HepG2 (cell line): ENCODE results near the gene PNPLA1. TPM values are rescaled to one million over a fixed set of nuclear protein-coding genes. Genes with fewer than 3 reads are reported as not detected.

Experiments
- ATAC-seq: fragments of 200-7000 bp; cut with Tn5 transposase; 3 replicates; pipeline ENCODE4 v1.9.1; 2020; ENCODE audit warnings: mild to moderate bottlenecking, moderate library complexity
- BruUV-seq: library from RNA; stranded (reverse); fragments of 400-500 nt; replicated peaks from 2 replicates; lab custom pipeline; 2021; lab: Mats Ljungman, UMichigan
- CTCF ChIA-PET: fragments of 300-600 bp; formaldehyde crosslinking; extraction: SDS; loops from one replicate; lab custom pipeline; 2021; ENCODE audit warnings: low total read pairs, inconsistent platforms, low intra/inter-chr PET ratio; lab: Yijun Ruan, JAX
- POLR2A ChIA-PET: fragments of 350-600 bp; sonication (Branson Sonifier 250); formaldehyde crosslinking; loops from one replicate; lab custom pipeline; 2020; ENCODE audit warnings: antibody characterized with exemption, inconsistent platforms; lab: Yijun Ruan, JAX
- DNase-seq: peaks from one replicate; pipeline ENCODE4 v3.0.0-alpha.2; 2015; ENCODE audit warnings: low spot score
- FAIRE-seq: peaks from 3 replicates; lab custom pipeline; 2011; peaks lifted over from hg19 to GRCh38; lab: Jason Lieb, UNC
- H2AFZ ChIP-seq: one replicate; pipeline ENCODE4 v1.6.1; 2011; ENCODE audit warnings: low read length, inconsistent platforms
- H3K27ac ChIP-seq: fragments of 300-600 bp; 3 replicates; pipeline ENCODE4 v1.8.0; 2011; ENCODE audit warnings: mixed run types, mild to moderate bottlenecking, mixed read lengths, low read length, inconsistent platforms; ENCODE audit not compliant: insufficient read depth; ENCODE audit errors: extremely low read length
- H3K27me3 ChIP-seq, 2 experiments: fragments of 200-600 bp in 1 of 2; 2 replicates in 1 of 2; 3 replicates in 1 of 2; pipeline versions ENCODE4 v1.6.0 to v1.8.0; 2011; ENCODE audit warnings: low read length in 2 of 2, mild to moderate bottlenecking in 2 of 2, moderate library complexity in 2 of 2, inconsistent platforms in 1 of 2; ENCODE audit not compliant: insufficient read depth in 2 of 2, control insufficient read depth in 1 of 2
- H3K36me3 ChIP-seq, 2 experiments: fragments of 200-600 bp in 1 of 2; replicated peaks in 1 of 2; 2 replicates in 1 of 2; 3 replicates in 1 of 2; pipeline versions ENCODE4 v1.5.1 to v1.8.0; 2011; ENCODE audit warnings: low read length in 2 of 2, inconsistent platforms in 1 of 2; ENCODE audit not compliant: insufficient read depth in 2 of 2, control insufficient read depth in 1 of 2
- H3K4me1 ChIP-seq: 2 replicates; pipeline ENCODE4 v1.5.1; 2012; ENCODE audit warnings: low read length, inconsistent platforms; ENCODE audit not compliant: insufficient read depth
- H3K4me2 ChIP-seq: 2 replicates; pipeline ENCODE4 v1.6.0; 2011; ENCODE audit warnings: low read depth, low read length, inconsistent platforms
- H3K4me3 ChIP-seq, 3 experiments: fragments of 200-600 bp in 1 of 3; sonication (generic), shearing (Covaris generic) in 1 of 3; replicated peaks in 1 of 3; 2 replicates each; pipeline ENCODE4 v1.5.1; 2011 to 2016; ENCODE audit warnings: low read length in 3 of 3, inconsistent platforms in 2 of 3, low read depth in 2 of 3, mild to moderate bottlenecking in 2 of 3, control low read depth in 1 of 3, mixed read lengths in 1 of 3; ENCODE audit not compliant: insufficient read depth in 1 of 3
- H3K79me2 ChIP-seq: one replicate; pipeline ENCODE4 v1.6.1; 2011; ENCODE audit warnings: low read length, inconsistent platforms; ENCODE audit not compliant: insufficient read depth
- H3K9ac ChIP-seq: 2 replicates; pipeline ENCODE4 v1.6.0; 2011; ENCODE audit warnings: mild to moderate bottlenecking, low read depth, low read length, inconsistent platforms; ENCODE audit not compliant: insufficient read depth
- H3K9me3 ChIP-seq: 2 replicates; pipeline ENCODE4 v1.5.1; 2012; ENCODE audit warnings: mild to moderate bottlenecking, low read length
- H4K20me1 ChIP-seq: 2 replicates; pipeline ENCODE4 v1.6.0; 2011; ENCODE audit warnings: inconsistent platforms, mild to moderate bottlenecking, low read length, moderate library complexity; ENCODE audit not compliant: insufficient read depth
- ARNT2 ChIP-seq: sonication (generic); formaldehyde crosslinking; IDR thresholded peaks from 2 replicates; pipeline ENCODE4 v1.8.0; 2022; ENCODE audit warnings: mild to moderate bottlenecking, low read depth, missing genetic modification reagents, moderate library complexity
- CEBPB ChIP-seq: IDR thresholded peaks from 2 replicates; pipeline ENCODE4 v1.6.1; 2011; ENCODE audit warnings: low read depth, low read length, improper control_type of control experiment, borderline replicate concordance
- CEBPG ChIP-seq: IDR thresholded peaks from 2 replicates; pipeline ENCODE4 v1.6.1; 2016
- CTCF ChIP-seq: sonication (generic); formaldehyde crosslinking; IDR thresholded peaks from 2 replicates; pipeline ENCODE4 v1.5.0; 2020; ENCODE audit warnings: mild to moderate bottlenecking, missing genetic modification reagents, moderate library complexity
- HMGXB4 ChIP-seq, 2 experiments: sonication (generic) in 1 of 2; formaldehyde crosslinking in 1 of 2; IDR thresholded peaks; 2 replicates each; pipeline versions ENCODE4 v1.4.0 to v1.6.1; 2018 to 2020; ENCODE audit warnings: missing genetic modification reagents in 2 of 2, borderline replicate concordance in 1 of 2, low read depth in 1 of 2, mild to moderate bottlenecking in 1 of 2, missing biosample characterization in 1 of 2
- MAX ChIP-seq: IDR thresholded peaks from 2 replicates; pipeline ENCODE4 v1.6.1; 2012; ENCODE audit warnings: inconsistent platforms
- PAF1 ChIP-seq: IDR thresholded peaks from 2 replicates; pipeline ENCODE4 v1.6.1; 2016; ENCODE audit warnings: missing genetic modification reagents, missing compliant biosample characterization
- XRCC5 ChIP-seq: fragments of 200-400 bp; formaldehyde crosslinking; optimal IDR thresholded peaks from 2 replicates; pipeline ENCODE3; 2017; ENCODE audit warnings: mild to moderate bottlenecking, low read length
- ZMYM3 ChIP-seq: sonication (generic); formaldehyde crosslinking; IDR thresholded peaks from 2 replicates; pipeline ENCODE4 v1.5.1; 2020; ENCODE audit warnings: mild to moderate bottlenecking, missing genetic modification reagents
- ZNF776 ChIP-seq: sonication (generic); formaldehyde crosslinking; IDR thresholded peaks from 2 replicates; pipeline ENCODE4 v1.4.0; 2020; ENCODE audit warnings: mild to moderate bottlenecking, missing genetic modification reagents
- WGBS: methylation state at CpG from one replicate; pipeline ENCODE4 v1.1.6; 2017; ENCODE audit warnings: low lambda C conversion rate; 5-methylcytosine and 5-hydroxymethylcytosine counted together
- in situ Hi-C: cut with HindIII; loops from 2 replicates; pipeline ENCODE4 v1.10.0; 2017; ENCODE audit warnings: low pct_unique_long_range_greater_than_20kb; ENCODE audit not compliant: extremely low pct_ligation_motif_present
- intact Hi-C: fragments of 100-400 bp; cut with micrococcal nuclease; formaldehyde crosslinking; loops from one replicate; pipeline ENCODE4 v1.10.0; 2022; ENCODE audit not compliant: unreplicated experiment
- polyA plus RNA-seq, 8 experiments: library from polyadenylated mRNA; depleted of rRNA in 3 of 8; stranded (reverse) in 7 of 8; unstranded in 1 of 8; fragments of >200 nt; fragmentation: Illumina TruSeq in 4 of 8; extraction: Trizol in 4 of 8; gene quantifications; 2 replicates each; pipeline versions ENCODE4 v1.2.1 to v1.2.3, GENCODE V29; 2011 to 2016; ENCODE audit warnings: low read depth in 4 of 8, missing spikeins in 1 of 8, mixed read lengths in 1 of 8; ENCODE audit not compliant: insufficient read depth in 1 of 8
- total RNA-seq, 5 experiments: library from RNA; depleted of rRNA; stranded (reverse); fragments of >200 nt; fragmentation: Illumina TruSeq; extraction: Trizol; gene quantifications; 2 replicates each; pipeline ENCODE4 v1.2.3, GENCODE V29; 2016; ENCODE audit warnings: low read depth in 1 of 5

Gene PNPLA1
- total and polyA plus RNA-seq, 2 of the 13 experiments (the other 11 are each of a cell fraction or from before 2014, with no cell fraction given): not detected

- TF ChIP-seq CTCF (CRISPR knock-in tag) (peak; percentile 66), HMGXB4 (CRISPR knock-in tag; IDR thresholded peaks at IDR 0.05; ENCODE audit: borderline replicate concordance in 1 of 2, low read depth in 1 of 2) (peak; percentile 34 to 39; a peak in 1 of 4 replicates), PAF1 (CRISPR knock-in tag) (no peak), XRCC5 (peak; percentile 25), ZMYM3 (0 out of 2 replicates have a peak, but pooled peaks have one; percentile 47), MAX (0 out of 2 replicates have a peak, but pooled peaks have one; percentile 24), ARNT2 (CRISPR knock-in tag) (0 out of 2 replicates have a peak, but pooled peaks have one; percentile 3)
These were observed 24.2 kb upstream of the PNPLA1 start (continued) for GRCh38 chr6:36245572-36246061.

GRCh38 chr6:36246506-36247268 lies 23.2 kb upstream of the PNPLA1 start:
- no peak for FAIRE-seq
- CTCF ChIA-PET: no interaction called here
- peaks cover 57% of the 10 kb centered on the region for H3K4me1 ChIP-seq
- WGBS: 63% methylated on average over 22 of the region's 22 CpGs
- no peak overlapping the region for H2AFZ ChIP-seq
- TF ChIP-seq CEBPB (peak; percentile 77; the same call in 1 of the 2 replicates), ZNF776 (no peak), CEBPG (CRISPR knock-in tag) (peak; percentile 58; the same call in 1 of the 2 replicates)
- no peaks in the 10 kb centered on the region for H3K36me3 ChIP-seq
- H3K27me3 ChIP-seq: no peaks in the 10 kb centered on the region
- no peak overlapping the region for H3K4me2 ChIP-seq
- in situ Hi-C loops: no loop called here
- H3K9ac ChIP-seq: no peak overlapping the region
- H3K9me3 ChIP-seq: no peaks in the 10 kb centered on the region
- no peak overlapping the region for H3K27ac ChIP-seq
- no peak for DNase-seq
- H4K20me1 ChIP-seq: no peaks in the 10 kb centered on the region
- H3K4me3 ChIP-seq: no peak overlapping the region
- POLR2A ChIA-PET: no interaction called here
- BruUV-seq: no TSS peak
- no peaks in the 10 kb centered on the region for H3K79me2 ChIP-seq
- ATAC-seq: no peak
- intact Hi-C loops: no loop called here
